SH-SY5Y (cell line): ENCODE data around the gene SLCO4A1.

Experiments used
- GATA2 ChIP-seq: IDR thresholded peaks from 2 replicates; pipeline ENCODE4 v1.6.1; 2011; ENCODE audit warnings: mild to moderate bottlenecking, low read depth, low read length
- GATA3 ChIP-seq: IDR thresholded peaks from 2 replicates; pipeline ENCODE4 v1.6.1; 2011; ENCODE audit warnings: low read depth, mild to moderate bottlenecking, low read length, moderate library complexity

DNA sequence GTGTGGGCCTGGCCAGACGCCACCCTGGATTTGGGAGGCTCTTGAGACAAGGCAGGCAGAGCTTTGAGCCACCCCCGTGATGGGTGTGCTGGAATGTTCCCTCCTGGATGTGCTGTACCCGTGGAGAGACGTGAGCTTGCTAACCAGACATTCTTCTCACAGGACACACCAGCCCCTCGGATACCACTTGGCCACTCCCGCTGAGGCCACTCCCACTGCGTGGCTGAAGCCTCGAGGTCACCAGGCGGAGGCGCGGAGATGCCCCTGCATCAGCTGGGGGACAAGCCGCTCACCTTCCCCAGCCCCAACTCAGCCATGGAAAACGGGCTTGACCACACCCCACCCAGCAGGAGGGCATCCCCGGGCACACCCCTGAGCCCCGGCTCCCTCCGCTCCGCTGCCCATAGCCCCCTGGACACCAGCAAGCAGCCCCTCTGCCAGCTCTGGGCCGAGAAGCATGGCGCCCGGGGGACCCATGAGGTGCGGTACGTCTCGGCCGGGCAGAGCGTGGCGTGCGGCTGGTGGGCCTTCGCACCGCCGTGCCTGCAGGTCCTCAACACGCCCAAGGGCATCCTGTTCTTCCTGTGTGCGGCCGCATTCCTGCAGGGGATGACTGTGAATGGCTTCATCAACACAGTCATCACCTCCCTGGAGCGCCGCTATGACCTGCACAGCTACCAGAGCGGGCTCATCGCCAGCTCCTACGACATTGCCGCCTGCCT is 14.1 kb downstream of the SLCO4A1 start:
- TF ChIP-seq GATA2 (no peak), GATA3 (no peak)
